HG03558 (cell line): ENCODE measurements around the gene EEF1AKMT2.
A peak's percentile ranks its signal among the peaks of the same experiment; 100 is the strongest.

ENCODE experiments used
- ATAC-seq: cut with Tn5 transposase; IDR thresholded peaks from one replicate; pipeline ENCODE4 v1.9.1; 2021; ENCODE audit warnings: moderate number of reproducible peaks; ENCODE audit not compliant: unreplicated experiment; ENCODE audit errors: extremely low read depth

The EEF1AKMT2 gene

DNA sequence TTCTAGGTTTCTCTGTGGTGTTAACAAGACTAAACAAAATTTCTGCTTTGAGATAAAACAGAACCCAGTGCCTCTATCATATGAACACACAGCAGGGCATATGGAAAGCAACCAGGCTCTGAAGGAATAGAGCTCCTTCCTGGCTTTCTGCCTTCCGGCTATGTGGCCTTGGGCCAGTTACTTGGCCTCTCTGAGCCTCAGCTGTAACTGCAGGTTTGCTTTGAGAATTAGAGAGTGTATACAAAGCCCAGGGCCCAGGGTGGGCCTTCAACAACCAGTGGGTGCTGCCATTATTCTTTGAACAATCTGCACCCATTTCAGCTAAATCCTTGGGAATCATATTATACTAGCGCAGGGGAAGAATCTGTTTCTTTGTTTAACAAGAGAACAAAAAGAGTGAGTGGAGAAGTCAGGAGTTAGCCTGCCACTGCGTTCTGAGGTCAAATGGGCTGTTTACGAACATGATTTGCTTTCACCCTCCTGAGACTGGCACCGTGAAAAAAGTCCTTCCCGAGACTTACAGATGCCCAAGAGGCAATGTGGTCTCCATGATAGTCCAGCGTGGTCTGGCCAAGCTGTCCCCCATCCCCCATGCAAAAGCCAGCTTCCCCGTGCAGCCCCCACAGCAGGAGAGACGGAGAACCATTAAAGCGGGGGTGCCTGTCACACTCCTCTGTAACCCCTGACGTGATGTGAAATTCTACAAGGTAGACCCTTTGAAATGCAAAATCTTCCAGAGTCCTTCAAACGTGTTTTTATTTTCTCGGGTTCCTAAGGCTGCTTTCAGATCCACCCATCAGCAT, 52.4 kb downstream of the EEF1AKMT2 start:
- ATAC-seq, result no peak

DNA sequence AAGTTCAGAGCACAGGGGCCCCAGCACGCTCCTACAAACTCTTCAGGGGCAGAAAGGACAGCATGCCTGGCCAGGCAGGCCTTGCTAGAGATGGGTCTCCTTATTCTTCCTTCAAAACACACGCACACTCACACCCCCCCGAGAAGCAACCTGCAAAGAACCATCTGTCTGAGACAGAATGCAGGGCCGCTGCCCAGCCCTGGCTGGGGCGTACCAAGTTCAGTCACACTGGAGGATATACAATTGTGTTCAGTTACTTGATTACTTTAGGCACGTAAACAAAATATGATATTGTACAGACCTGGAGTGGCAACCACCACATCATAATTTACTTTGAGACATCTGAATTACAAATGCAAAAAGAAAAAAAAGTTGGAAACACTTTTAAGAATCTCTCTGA, 53.2 kb downstream of the EEF1AKMT2 start:
- no peak for ATAC-seq

DNA sequence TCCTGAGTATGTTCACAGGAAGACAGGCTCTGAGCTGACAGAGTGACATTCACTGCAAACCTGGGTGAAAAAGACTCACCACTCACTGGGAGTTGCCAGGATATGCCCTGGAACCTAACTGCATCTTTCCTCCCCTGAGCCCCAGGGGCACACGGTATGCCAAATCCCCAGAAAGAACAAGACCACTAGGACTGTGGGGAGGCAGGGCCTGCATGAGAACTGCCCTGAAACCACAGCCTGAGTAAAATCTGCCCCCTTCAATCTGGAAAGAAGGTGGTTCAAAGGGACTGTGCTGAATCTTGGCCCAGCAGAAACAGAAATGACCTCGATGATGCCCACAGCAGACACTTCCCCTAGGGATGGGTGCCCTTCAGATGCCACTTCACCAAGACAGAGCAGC, 54.0 kb downstream of the EEF1AKMT2 start:
- no peak for ATAC-seq

DNA sequence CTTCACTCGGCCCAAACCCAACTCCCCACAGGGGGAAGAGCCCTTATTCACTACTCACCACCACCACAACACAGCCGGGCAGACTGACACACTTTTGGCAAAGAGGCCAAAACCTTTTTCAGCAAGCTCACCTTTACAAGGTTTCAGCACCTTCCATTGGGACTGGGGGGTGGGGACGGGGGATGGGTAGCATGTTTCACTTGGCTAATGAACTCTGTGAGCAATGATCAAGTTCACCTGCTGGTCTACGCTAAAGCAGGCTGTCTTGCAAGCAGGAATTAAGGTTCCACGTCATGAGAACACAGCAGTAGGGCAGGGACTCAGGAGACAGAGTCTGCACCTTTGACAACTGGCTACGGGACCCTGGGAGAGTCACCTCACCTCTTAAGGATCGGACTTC, 54.5 kb downstream of the EEF1AKMT2 start:
- no peak for ATAC-seq

DNA sequence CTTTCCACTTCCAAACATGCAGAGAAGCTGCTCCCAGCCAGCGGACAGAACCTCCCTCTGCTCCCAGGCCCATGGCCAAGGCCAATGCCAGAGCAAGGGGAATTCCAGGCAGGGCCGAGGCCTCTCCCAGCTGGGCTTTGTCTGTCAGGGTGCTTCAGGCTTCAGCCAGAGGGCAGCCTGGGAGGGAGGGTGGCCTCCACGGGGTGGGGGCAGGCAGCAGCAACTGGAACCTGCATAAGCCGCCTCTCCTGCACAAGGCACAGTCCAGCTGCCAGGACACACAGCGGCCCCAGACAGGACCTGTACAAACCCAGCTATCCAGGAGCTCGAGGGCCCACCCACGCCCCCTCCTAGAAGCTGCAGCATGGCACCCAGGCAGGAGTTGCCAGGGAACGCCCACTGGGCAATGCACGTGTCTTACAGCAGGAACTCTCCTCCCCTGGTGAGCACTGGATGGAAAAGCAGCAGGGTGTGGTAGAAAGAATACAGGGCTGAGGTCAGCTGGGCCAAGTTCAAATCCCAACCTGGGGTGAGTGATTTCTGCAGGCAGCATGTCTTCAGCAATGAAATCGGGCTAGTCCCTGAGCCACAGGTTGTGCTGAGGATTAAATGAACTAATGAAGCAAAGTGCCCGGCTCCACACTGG, 55.1 kb downstream of the EEF1AKMT2 start:
- ATAC-seq, result no peak

DNA sequence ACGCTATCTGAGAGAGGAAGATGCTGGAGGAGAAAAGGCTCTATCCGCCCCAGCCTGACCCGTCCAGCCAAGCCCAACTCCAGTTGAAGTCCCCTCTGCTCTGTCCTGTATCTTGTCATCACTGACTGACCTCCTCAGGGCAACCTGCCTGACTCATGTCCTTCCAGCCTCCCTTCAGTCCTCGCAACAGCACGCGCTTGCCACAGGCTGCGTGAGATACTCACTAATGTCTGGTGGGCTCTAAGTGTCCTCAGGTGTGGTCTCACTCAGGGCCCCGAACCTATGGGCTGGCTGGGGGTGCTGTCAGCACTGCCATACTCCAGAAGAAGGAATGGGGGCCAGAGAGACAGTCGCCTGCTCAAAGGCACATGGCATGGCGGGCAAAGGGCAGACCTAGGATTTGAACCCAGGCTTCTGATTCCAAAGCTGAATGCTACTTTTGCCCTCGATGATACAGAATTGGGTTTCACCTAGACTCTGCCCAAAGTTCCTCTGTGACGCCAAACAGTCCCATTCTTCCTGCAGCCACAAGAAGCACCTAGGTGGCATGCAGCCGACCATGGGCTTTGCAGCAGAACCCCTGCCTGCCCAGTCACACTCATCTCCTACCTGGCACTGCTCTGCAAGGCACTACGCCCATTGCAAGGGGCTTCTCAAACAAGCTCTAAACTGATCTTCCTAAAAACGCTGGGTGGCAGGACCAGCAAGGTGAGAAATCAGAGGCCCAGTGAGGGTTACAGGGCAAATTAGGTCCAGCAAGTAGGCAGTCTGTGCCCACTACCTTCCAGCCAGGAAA, 56.0 kb downstream of the EEF1AKMT2 start:
- no peak for ATAC-seq

DNA sequence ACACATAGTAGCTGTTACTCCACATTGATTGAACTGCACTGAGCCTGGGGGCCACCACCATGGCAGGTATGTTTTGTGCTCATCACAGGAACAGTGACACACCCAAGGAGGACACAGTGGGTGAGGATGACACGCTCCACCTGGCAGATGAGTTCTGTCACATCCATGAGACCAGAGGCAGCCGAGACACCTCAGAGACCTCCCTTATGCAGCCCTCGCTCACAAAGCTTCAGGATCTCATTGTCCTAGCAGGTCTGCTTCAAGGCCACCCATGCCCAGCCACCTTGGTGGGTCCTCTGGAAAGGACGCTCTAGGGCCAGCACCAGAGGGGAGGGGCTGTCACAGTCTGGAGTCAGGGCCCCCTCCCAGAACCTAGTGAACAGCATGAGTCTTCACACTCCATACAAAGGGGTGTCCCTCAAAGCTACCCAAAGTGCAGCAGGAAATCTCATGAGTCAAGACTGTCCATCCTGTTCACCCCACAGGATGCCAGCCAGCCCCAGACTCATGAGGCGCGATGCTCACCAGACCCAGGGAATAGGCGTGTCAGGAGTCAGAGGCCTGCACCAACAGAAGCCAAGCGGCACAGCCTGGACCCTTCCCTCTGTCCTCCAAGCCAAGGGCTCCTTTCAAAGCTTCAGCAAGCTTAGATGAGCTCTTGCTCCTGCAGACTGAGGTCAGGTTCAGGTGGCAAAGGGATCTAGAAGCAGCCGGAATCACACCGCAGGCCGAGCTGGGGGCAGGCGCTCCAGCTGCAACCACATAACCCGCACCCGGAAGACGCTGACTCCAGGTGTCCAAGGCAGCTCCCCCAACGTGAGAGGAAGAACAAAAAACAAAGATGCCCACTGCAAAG, 57.1 kb downstream of the EEF1AKMT2 start:
- no peak for ATAC-seq

DNA sequence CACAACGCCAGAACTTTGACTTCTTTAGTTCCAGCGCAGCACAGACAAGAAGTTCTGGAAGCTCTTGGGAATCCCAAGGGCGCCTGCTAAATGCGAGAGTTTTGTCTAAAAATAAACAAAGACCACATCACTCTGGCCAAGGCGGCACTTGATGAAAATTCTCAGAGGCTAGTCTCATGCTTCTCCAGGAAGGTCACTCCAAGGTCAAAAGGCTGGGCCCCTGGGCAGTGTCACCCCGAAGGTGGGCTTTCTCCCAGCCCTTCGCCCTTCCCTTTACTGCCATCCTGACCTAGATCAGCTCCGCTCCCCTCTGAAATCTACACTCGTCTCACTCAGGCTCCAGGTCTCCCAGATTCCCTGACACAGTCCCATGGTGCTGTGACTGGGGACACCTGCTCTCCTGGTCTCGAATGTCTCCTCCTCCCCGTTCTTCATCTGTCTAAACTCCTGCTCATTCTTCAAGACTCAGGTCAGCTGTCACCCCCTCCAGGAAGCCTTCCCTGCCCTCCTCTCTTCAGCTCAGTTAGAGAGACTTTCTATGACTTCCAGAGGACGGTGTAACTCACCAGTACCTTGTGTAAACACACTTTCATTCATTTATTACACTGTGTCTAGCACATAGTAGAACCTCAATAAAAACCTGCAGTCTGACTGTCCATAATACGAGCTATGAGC, 58.0 kb downstream of the EEF1AKMT2 start:
- no peak for ATAC-seq

DNA sequence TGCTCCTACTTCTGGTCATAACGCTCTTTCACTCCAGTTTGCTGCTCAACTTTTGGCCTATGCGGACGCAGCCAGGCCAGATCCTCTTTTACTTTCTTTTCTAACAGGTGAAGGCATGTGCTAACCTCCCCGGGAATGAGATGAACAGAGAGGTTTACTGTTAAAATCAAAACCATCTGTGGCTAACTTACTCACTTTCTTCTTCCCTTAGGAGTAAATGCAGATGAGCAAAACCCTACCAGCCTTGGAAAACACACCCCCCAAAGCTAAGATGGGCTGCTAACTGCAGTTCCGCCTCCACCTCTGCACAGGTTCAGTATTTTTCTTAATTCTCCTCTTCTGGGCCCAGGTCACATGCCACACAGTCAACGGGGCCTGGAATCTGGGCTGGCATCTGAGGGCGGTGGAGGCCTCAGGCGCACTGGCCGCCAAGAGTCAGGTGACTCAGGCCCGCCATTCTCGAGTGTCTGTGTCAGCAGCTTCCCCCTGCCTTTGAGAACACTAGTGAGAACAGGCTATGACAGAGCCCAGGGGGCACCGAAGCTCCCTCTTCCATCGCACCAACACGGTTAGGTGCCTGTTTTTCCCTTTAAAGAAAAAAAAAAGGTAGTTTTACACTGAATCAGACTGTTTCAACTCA, 58.6 kb downstream of the EEF1AKMT2 start:
- peak; percentile 45 for ATAC-seq

DNA sequence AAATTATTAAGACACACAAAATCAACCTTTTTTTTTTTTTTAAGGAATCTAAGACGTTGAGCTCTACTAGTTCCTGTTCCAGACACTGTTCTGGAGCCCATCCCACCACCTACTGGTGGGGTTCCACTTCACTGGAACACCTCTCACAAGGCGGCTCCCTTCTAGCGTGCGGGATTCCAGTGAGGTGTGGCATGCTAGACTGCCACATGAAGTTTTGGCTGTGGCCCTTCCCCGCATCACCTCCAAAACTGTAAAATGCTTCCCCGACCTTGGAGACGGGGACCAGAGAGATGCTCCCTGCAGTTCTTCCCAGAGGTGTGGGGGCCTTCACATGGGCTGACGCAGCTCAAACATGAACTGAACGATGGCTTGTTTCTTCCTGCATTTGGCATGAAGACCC, 60.1 kb downstream of the EEF1AKMT2 start:
- no peak for ATAC-seq

DNA sequence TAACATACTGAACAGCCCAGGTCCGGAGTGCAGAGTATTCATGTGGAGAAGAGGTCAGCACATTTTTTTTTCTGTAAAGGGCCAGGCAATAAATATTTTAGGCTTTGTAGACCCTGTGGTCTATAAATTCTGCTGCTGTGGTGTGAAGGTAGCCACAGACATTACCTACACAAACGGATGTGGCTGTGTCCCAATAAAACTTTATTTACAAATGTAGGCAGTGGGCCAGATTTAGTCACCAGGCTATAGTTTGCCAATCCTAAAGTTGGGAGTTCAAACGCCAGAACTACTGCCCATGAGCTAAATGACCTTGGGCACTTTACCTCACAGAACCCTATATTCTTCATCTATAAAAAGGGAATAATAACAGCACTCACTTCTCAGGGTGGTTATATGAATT, 60.9 kb downstream of the EEF1AKMT2 start:
- no peak for ATAC-seq

DNA sequence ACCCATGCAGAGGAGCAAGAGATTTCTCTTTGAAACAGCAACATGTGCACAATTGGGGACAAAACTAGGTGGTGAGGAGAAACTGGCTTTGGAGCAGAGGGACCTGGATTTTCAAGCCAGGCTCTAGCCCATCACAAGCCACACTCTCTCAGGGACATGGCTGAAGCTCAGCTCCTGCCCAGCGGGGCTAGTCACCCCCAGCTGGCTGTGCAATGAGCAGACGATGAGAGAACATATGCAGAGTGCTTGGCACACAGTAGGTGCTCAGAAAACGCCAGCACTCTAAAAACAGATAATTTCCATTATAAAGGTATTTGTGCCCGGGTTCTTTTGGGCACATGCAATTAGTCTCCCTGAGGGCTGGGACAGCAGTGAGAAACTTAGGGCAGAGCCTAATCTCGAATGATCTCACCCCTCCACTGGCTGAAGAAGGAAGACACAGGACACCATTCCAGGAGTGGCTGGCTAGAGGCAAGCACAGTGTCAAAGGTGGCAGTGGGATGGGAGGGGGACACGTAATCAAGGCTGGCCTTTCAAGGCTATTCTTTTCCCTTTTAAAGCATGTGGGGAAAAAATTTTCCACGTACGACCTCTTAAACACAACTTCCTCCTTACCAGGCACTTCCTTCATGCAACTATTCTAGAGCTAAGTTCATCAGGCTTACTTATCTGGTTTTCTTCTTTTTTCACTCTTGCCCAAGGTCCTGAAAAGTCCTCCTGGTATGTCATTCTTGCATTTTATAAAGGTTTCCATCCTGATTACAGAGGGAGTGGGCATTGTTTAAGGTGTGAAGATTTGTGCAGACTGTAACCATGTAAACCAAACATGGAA, 62.6 kb downstream of the EEF1AKMT2 start:
- ATAC-seq, result no peak

DNA sequence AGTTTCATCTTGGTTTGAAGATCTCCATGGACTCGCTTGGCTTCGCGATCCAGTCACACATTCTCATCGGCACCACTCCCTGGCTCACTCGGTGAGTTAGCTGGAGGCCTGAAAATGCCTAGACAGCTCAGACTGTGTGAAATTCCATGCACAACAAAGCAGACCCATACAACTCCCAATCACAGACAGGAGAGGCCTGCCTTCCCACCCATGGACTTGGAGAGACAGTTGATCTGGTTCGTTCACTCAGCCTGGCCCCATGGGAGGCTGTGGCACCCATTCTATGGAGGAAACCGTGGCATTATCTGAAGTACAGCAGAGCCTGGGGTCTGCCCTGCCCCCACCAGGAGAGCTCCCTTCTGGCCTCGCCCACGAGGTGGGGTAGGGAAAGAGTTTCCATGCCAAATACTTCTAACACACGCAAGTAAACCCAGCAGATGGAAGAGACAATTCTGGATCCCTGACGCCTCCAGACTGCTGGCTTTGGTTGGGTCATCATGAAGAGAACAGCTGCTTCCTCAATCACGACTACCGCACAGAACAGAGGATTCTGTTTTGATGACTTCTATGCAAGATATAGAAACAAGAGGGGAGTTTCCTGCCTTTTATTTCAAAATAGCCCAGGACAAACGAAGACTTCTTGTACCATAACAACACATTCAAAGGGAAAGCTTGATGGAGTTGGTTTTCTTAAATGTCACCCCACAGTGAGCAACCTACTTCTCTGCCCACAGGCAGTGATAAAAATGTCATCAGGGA, 63.4 kb downstream of the EEF1AKMT2 start:
- ATAC-seq, result no peak

DNA sequence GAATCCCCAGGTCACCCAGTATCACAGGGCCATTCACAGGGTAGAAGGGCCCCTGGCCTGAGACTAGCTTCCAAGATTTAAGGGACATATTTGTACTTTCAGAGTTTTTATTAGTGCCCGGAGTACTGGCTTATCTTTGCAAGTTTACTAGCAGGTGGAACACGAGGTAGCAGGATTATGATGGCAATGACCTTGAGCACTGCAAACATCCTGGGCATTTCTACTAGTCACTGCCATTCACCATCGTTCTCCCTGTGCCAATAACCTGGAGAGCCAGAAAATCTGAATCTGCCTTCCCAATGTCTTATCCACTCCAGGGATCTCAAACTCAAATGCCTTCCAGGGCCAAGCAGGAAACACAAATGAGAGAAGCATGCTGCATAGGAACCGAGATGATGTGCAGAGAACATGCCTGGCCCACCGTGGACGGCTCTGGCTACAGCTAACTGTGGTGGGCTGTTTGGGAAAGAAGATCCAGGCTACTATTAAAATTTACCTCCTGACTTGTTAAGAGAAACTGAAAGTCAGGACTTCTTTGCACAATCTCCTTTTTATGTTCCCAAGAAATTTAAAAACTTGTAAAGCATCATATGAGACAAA, 64.2 kb downstream of the EEF1AKMT2 start:
- no peak for ATAC-seq

DNA sequence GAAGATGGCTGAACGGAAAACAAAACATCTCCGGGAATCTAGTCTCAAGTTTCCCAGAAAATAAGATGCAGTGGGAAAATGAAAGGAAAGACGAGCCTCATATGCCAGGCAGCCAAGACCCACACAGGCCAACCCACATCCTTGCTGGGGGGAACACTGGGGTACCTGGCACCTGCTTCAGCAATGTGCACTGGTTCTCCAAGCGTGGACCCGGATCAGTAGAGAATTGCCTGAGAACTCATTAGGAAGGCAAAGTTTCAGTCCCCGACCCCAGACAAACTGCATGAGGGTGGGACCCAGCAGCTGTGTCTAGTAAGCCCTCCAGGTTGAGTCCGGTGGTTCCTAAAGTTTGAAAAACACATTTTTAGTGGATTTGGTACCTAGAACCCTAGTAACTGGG, 65.9 kb downstream of the EEF1AKMT2 start:
- ATAC-seq, result no peak

DNA sequence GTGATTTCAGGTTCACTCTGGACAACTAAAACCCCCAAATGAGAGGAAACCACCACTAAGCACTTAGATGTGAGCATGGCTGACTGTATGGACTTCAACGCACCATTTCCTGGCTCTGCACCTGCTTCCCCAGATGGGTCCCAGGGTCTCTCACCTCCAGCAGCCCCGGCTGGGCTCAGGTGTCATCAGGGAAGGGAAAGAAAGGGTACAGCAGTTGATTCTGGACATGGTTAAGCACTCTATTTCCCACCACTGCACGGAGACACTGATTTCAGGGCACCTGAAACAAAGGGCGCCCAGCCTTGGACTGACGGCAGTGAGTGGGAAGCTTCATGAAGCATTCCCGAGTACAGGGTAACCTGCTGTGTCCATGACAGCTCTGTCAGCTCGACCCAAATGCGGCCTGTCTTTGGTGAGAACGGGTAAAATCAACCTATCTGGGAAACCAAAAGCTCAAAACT, 66.5 kb downstream of the EEF1AKMT2 start:
- ATAC-seq, result no peak
